CD14-positive monocyte (primary cell): Measurements from ENCODE around the gene ARF6. TPM values are rescaled to one million over a fixed set of nuclear protein-coding genes. Genes with fewer than 3 reads are reported as not detected.

ENCODE experiments used
- DNase-seq, 3 donors: peaks; one replicate each; pipeline ENCODE4 v3.0.0-alpha.2; 2011 to 2022
- H2AFZ ChIP-seq: 2 replicates; pipeline ENCODE4 v1.6.0; 2012; ENCODE audit warnings: mild to moderate bottlenecking, low read depth, low read length, inconsistent platforms; ENCODE audit not compliant: insufficient read depth, poor library complexity, severe bottlenecking
- H3K27ac ChIP-seq, 2 donors: 1 replicate in 1 of 2; 2 replicates in 1 of 2; pipeline ENCODE4 v1.5.1; 2012 to 2013; ENCODE audit warnings: low read length in 2 of 2, control low read depth in 1 of 2, inconsistent platforms in 1 of 2, low read depth in 1 of 2, mild to moderate bottlenecking in 1 of 2
- H3K27me3 ChIP-seq, 2 donors: one replicate each; pipeline versions ENCODE4 v1.6.0 to v1.6.1; 2011 to 2013; ENCODE audit warnings: low read length in 2 of 2; ENCODE audit not compliant: control insufficient read depth in 2 of 2, insufficient read depth in 2 of 2
- H3K36me3 ChIP-seq, 2 donors: replicated peaks in 1 of 2; 1 replicate in 1 of 2; 2 replicates in 1 of 2; pipeline versions ENCODE4 v1.5.1 to v1.6.1; 2012 to 2013; ENCODE audit warnings: low read length in 2 of 2, control low read depth in 1 of 2, inconsistent platforms in 1 of 2, mild to moderate bottlenecking in 1 of 2; ENCODE audit not compliant: insufficient read depth in 2 of 2, control insufficient read depth in 1 of 2
- H3K4me1 ChIP-seq, 2 donors: 1 replicate in 1 of 2; 2 replicates in 1 of 2; pipeline versions ENCODE4 v1.5.1 to v1.6.1; 2012 to 2013; ENCODE audit warnings: low read length in 2 of 2, control low read depth in 1 of 2, inconsistent platforms in 1 of 2, mild to moderate bottlenecking in 1 of 2, moderate library complexity in 1 of 2; ENCODE audit not compliant: insufficient read depth in 2 of 2, control insufficient read depth in 1 of 2
- H3K4me2 ChIP-seq: replicated peaks from 2 replicates; pipeline ENCODE3; 2012; ENCODE audit warnings: low read length, moderate library complexity, mild to moderate bottlenecking; ENCODE audit not compliant: poor library complexity, severe bottlenecking; ENCODE audit errors: extremely low read depth
- H3K4me3 ChIP-seq, 3 experiments: fragments of 200-600 bp in 1 of 3; sonication (generic) in 1 of 3; replicated peaks in 1 of 3; 1 replicate in 2 of 3; 2 replicates in 1 of 3; pipeline ENCODE4 v1.5.1; 2011 to 2013; ENCODE audit warnings: low read length in 3 of 3, mild to moderate bottlenecking in 3 of 3, control low read depth in 2 of 3, low read depth in 2 of 3, inconsistent platforms in 1 of 3, moderate library complexity in 1 of 3
- H3K79me2 ChIP-seq: 2 replicates; pipeline ENCODE4 v1.6.0; 2012; ENCODE audit warnings: mild to moderate bottlenecking, control low read depth, inconsistent platforms, low read length, moderate library complexity; ENCODE audit not compliant: insufficient read depth
- H3K9ac ChIP-seq: 2 replicates; pipeline ENCODE4 v1.6.0; 2017; ENCODE audit warnings: low read length, mild to moderate bottlenecking; ENCODE audit not compliant: insufficient read depth, poor library complexity, severe bottlenecking
- H3K9me3 ChIP-seq, 2 donors: replicated peaks in 1 of 2; 1 replicate in 1 of 2; 2 replicates in 1 of 2; pipeline versions ENCODE4 v1.5.1 to v1.6.1; 2012 to 2013; ENCODE audit warnings: low read length in 2 of 2, control low read depth in 1 of 2; ENCODE audit not compliant: control insufficient read depth in 1 of 2, insufficient read depth in 1 of 2
- H4K20me1 ChIP-seq: 2 replicates; pipeline ENCODE4 v1.6.0; 2012; ENCODE audit warnings: mild to moderate bottlenecking, low read length, control low read depth, moderate library complexity; ENCODE audit not compliant: insufficient read depth
- H3K27ac Mint-ChIP-seq, 7 donors: one replicate each; pipeline ENCODE4 v1.8.0; 2020; ENCODE audit warnings: mild to moderate bottlenecking in 7 of 7, mixed read lengths in 7 of 7, moderate library complexity in 6 of 7, inconsistent platforms in 2 of 7
- H3K27me3 Mint-ChIP-seq, 3 donors: one replicate each; pipeline ENCODE4 v1.8.0; 2021 to 2022; ENCODE audit warnings: low read depth in 3 of 3, mild to moderate bottlenecking in 3 of 3, mixed read lengths in 3 of 3, moderate library complexity in 3 of 3, inconsistent platforms in 1 of 3
- H3K36me3 Mint-ChIP-seq, 2 donors: one replicate each; pipeline ENCODE4 v1.8.0; 2020; ENCODE audit warnings: mixed read lengths in 2 of 2, inconsistent platforms in 1 of 2, mild to moderate bottlenecking in 1 of 2
- H3K4me1 Mint-ChIP-seq: one replicate; pipeline ENCODE4 v1.8.0; 2020; ENCODE audit warnings: mild to moderate bottlenecking, mixed read lengths
- H3K4me3 Mint-ChIP-seq, 2 donors: one replicate each; pipeline ENCODE4 v1.8.0; 2020; ENCODE audit warnings: mild to moderate bottlenecking in 2 of 2, mixed read lengths in 2 of 2, moderate library complexity in 1 of 2
- H3K9me3 Mint-ChIP-seq, 7 donors: one replicate each; pipeline ENCODE4 v1.8.0; 2020 to 2022; ENCODE audit warnings: mixed read lengths in 7 of 7, mild to moderate bottlenecking in 6 of 7, moderate library complexity in 6 of 7, inconsistent platforms in 2 of 7
- WGBS: methylation state at CpG from one replicate; pipeline ENCODE4 v1.1.5; 2013; ENCODE audit warnings: missing lambda C conversion rate; ENCODE audit not compliant: insufficient coverage; 5-methylcytosine and 5-hydroxymethylcytosine counted together
- intact Hi-C, 2 donors: fragments of 100-400 bp; cut with micrococcal nuclease; formaldehyde crosslinking; loops; one replicate each; pipeline versions ENCODE4 v1.15.0 to v1.15.1; 2023
- polyA plus RNA-seq, 3 donors: library from polyadenylated mRNA; depleted of rRNA in 1 of 3; unstranded in 2 of 3; stranded (reverse) in 1 of 3; fragments of 300-500 nt in 2 of 3; fragments of >200 nt in 1 of 3; fragmentation: Illumina TruSeq in 2 of 3; gene quantifications; 1 replicate in 2 of 3; 2 replicates in 1 of 3; pipeline ENCODE4 v1.2.3, GENCODE V29; 2012 to 2021
- TF ChIP-seq, protein P1 (sequence below): fragments of 200-600 bp; IDR thresholded peaks from one replicate; pipeline ENCODE4 v1.8.0; 2022; ENCODE audit warnings: antibody characterized with exemption, mild to moderate bottlenecking

The ARF6 gene
- polyA plus RNA-seq, 3 donors: 76.4 to 136 (median 120) TPM

DNA sequence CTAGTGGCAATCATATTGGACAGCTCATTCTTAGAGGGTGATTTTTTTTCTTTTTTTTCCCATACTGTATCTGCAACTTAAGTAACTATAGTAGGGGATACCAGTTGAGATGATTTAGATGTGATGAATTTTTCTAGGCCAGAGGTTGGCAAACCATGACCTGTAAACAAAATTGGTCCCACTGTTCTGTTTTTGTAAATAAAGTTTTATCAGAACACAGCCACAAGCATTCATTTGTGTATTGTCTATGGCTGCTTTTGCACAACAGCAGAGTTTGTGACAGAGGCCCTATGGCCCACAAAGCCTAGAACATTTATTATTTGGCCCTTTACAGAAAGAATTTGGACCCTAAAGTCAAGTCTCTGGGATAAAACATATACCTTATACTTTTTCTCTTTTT lies 11.4 kb downstream of the ARF6 start:
- peaks cover 2 to 8% of the 10 kb centered on the region in 2 donors for H3K36me3 Mint-ChIP-seq
- no peaks in the 10 kb centered on the region for H3K27me3 Mint-ChIP-seq
- no peak overlapping the region for H3K4me2 ChIP-seq
- no peak overlapping the region for H3K4me3 ChIP-seq
- intact Hi-C loops: no loop called here
- DNase-seq: no peak
- H3K27me3 ChIP-seq: no peaks in the 10 kb centered on the region
- H3K4me1 Mint-ChIP-seq: peaks cover 37% of the 10 kb centered on the region
- TF ChIP-seq, protein P1, sequence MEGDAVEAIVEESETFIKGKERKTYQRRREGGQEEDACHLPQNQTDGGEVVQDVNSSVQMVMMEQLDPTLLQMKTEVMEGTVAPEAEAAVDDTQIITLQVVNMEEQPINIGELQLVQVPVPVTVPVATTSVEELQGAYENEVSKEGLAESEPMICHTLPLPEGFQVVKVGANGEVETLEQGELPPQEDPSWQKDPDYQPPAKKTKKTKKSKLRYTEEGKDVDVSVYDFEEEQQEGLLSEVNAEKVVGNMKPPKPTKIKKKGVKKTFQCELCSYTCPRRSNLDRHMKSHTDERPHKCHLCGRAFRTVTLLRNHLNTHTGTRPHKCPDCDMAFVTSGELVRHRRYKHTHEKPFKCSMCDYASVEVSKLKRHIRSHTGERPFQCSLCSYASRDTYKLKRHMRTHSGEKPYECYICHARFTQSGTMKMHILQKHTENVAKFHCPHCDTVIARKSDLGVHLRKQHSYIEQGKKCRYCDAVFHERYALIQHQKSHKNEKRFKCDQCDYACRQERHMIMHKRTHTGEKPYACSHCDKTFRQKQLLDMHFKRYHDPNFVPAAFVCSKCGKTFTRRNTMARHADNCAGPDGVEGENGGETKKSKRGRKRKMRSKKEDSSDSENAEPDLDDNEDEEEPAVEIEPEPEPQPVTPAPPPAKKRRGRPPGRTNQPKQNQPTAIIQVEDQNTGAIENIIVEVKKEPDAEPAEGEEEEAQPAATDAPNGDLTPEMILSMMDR: no peak
- no peak overlapping the region for H3K9ac ChIP-seq
- H3K9me3 ChIP-seq: no peaks in the 10 kb centered on the region
- H3K36me3 ChIP-seq: no peaks in the 10 kb centered on the region
- H4K20me1 ChIP-seq: no peaks in the 10 kb centered on the region
- peak overlapping the region in 1 of 7 donors; percentile 7 for H3K27ac Mint-ChIP-seq
- no peak overlapping the region for H2AFZ ChIP-seq
- H3K27ac ChIP-seq: no peak overlapping the region
- no peak overlapping the region for H3K4me3 Mint-ChIP-seq
- peaks cover 0 to 5% (median 0%) of the 10 kb centered on the region in 7 donors for H3K9me3 Mint-ChIP-seq
- H3K79me2 ChIP-seq: peaks cover 24% of the 10 kb centered on the region
- H3K4me1 ChIP-seq: peaks cover 37 to 47% of the 10 kb centered on the region in 2 donors

DNA sequence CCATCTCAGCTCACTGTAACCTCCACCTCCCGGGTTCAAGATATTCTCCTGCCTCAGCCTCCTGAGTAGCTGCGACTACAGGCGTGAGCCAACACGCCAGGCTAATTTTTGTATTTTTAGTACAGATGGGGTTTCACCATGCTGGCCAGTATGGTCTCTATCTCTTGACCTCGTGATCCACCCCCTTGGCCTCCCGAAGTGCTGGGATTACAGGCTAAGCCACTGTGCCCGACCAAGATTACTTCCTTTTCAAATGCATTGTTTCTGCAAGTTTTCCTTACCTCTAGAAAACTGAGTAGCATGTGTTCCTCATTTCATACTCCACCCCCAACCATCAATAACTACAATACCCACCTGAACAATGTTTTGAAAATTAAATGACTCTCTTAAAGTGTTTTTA lies 13.1 kb downstream of the ARF6 start:
- Mint-ChIP-seq H3K36me3 (peaks cover 2 to 8% of the 10 kb centered on the region in 2 donors), H3K4me3 (peak overlapping the region; percentile 47 to 82), H3K27me3 (no peaks in the 10 kb centered on the region), H3K4me1 (peaks cover 37% of the 10 kb centered on the region), H3K27ac (peak overlapping the region; percentile 81 to 97 (median 93)), H3K9me3 (peaks cover 0 to 5% (median 0%) of the 10 kb centered on the region in 7 donors)
- H3K27me3 ChIP-seq: no peaks in the 10 kb centered on the region
- no peaks in the 10 kb centered on the region for H3K36me3 ChIP-seq
- no peaks in the 10 kb centered on the region for H4K20me1 ChIP-seq
- H3K4me3 ChIP-seq: peak overlapping the region in 1 of 3 experiments; percentile 26
- DNase-seq: peak in 1 of 3 donors; percentile 33
- peak overlapping the region; percentile 54 to 91 for H3K27ac ChIP-seq
- no peaks in the 10 kb centered on the region for H3K9me3 ChIP-seq
- H2AFZ ChIP-seq: no peak overlapping the region
- WGBS: 5% methylated on average over 4 of the region's 7 CpGs
- peaks cover 43 to 59% of the 10 kb centered on the region in 2 donors for H3K4me1 ChIP-seq
- TF ChIP-seq, protein P1: no peak
- intact Hi-C loops: loop anchor here in 1 of 2 donors (5.0 kb wide), 1 partner anchor 156 kb away; no protein-coding TSS in a partner anchor
- H3K9ac ChIP-seq: no peak overlapping the region
- peak overlapping the region; percentile 41 for H3K4me2 ChIP-seq
- H3K79me2 ChIP-seq: peaks cover 8% of the 10 kb centered on the region
